ENCODE data around the gene SLC16A3.
A peak's percentile ranks its signal among the peaks of the same experiment; 100 is the strongest.
"Not testable (repeated sequence)": the region's sequence is repeated elsewhere in the genome, so short reads cannot be mapped to it uniquely, and the experiment has no call there.

Gene SLC16A3

GRCh38 chr17:82259972-82260961, 31.4 kb downstream of the SLC16A3 start:
- not testable (repeated sequence) for DNase-seq (ENCODE audit: insufficient read length, low spot score)
- peak; percentile 91 for FAIRE-seq

GRCh38 chr17:82262344-82262743, 33.5 kb downstream of the SLC16A3 start:
- no peak for FAIRE-seq
- no peak for DNase-seq (ENCODE audit: insufficient read length, low spot score)

- no peak for DNase-seq (ENCODE audit: insufficient read length, low spot score)
- FAIRE-seq: no peak
Measured at GRCh38 chr17:82263641-82264040, 34.8 kb downstream of the SLC16A3 start.

GRCh38 chr17:82266142-82266541, 37.3 kb downstream of the SLC16A3 start:
- DNase-seq (ENCODE audit: insufficient read length, low spot score) (no peak), FAIRE-seq (no peak)

GRCh38 chr17:82267575-82268379, 38.9 kb downstream of the SLC16A3 start:
- FAIRE-seq: peak; percentile 85
- peak; percentile 86 for DNase-seq (ENCODE audit: insufficient read length, low spot score)

- DNase-seq (ENCODE audit: insufficient read length, low spot score) (no peak), FAIRE-seq (no peak)
Measured at GRCh38 chr17:82269138-82269881, 40.5 kb downstream of the SLC16A3 start.

GRCh38 chr17:82269882-82270500, 41.1 kb downstream of the SLC16A3 start:
- FAIRE-seq: no peak
- DNase-seq (ENCODE audit: insufficient read length, low spot score): no peak

- FAIRE-seq (no peak), DNase-seq (ENCODE audit: insufficient read length, low spot score) (no peak)
Measured at GRCh38 chr17:82270651-82271050, 41.8 kb downstream of the SLC16A3 start.

- DNase-seq (ENCODE audit: insufficient read length, low spot score): no peak
- no peak for FAIRE-seq
Measured at GRCh38 chr17:82271401-82271800, 42.6 kb downstream of the SLC16A3 start.

- FAIRE-seq: no peak
- DNase-seq (ENCODE audit: insufficient read length, low spot score): no peak
Measured at GRCh38 chr17:82272495-82273326, 43.9 kb downstream of the SLC16A3 start.

- FAIRE-seq (no peak), DNase-seq (ENCODE audit: insufficient read length, low spot score) (peak; percentile 84)
Measured at GRCh38 chr17:82273327-82274133, 44.7 kb downstream of the SLC16A3 start, which contains the start of gene CSNK1D. Gene CSNK1D (minus strand): TSS chr17:82273700. CDS start chr17:82273381, 319 bp downstream.

- no peak for DNase-seq (ENCODE audit: insufficient read length, low spot score)
Measured at GRCh38 chr17:82274134-82275020, 45.5 kb downstream of the SLC16A3 start.

GRCh38 chr17:82275326-82275725, 46.5 kb downstream of the SLC16A3 start:
- DNase-seq (ENCODE audit: insufficient read length, low spot score) (no peak), FAIRE-seq (no peak)

More at GRCh38 chr17:82274134-82275020, 45.5 kb downstream of the SLC16A3 start:
- FAIRE-seq: no peak

- FAIRE-seq: no peak
- no peak for DNase-seq (ENCODE audit: insufficient read length, low spot score)
Measured at GRCh38 chr17:82276938-82277337, 48.1 kb downstream of the SLC16A3 start.

GRCh38 chr17:82277851-82278250, 49.0 kb downstream of the SLC16A3 start:
- DNase-seq (ENCODE audit: insufficient read length, low spot score): no peak
- no peak for FAIRE-seq

- no peak for DNase-seq (ENCODE audit: insufficient read length, low spot score)
Measured at GRCh38 chr17:82278308-82278707, 49.5 kb downstream of the SLC16A3 start.

GRCh38 chr17:82278786-82279391, 50.0 kb downstream of the SLC16A3 start:
- DNase-seq (ENCODE audit: insufficient read length, low spot score) (no peak), FAIRE-seq (no peak)

More at GRCh38 chr17:82278308-82278707, 49.5 kb downstream of the SLC16A3 start:
- FAIRE-seq: peak; percentile 86

Data from HTR-8/SVneo (cell line).